ENCODE measurements around the gene ENAH.

Gene ENAH

GRCh38 chr1:225506727-225507126 is 146.2 kb downstream of the ENAH start:
- no peaks in the 10 kb centered on the region for H3K9me2 ChIP-seq (replicated peaks; ENCODE audit: low read depth, low read length)
- H2AFZ ChIP-seq (ENCODE audit: low read length) = no peak overlapping the region
- H3F3A ChIP-seq (ENCODE audit: low read depth) = no peaks in the 10 kb centered on the region
- no peak overlapping the region for H3K4me3 ChIP-seq (ENCODE audit: low read length, poor library complexity, severe bottlenecking)
- H4K20me1 ChIP-seq (ENCODE audit: insufficient read depth, low read length, poor library complexity, severe bottlenecking) = no peaks in the 10 kb centered on the region
- no peaks in the 10 kb centered on the region for H3K9me3 ChIP-seq (ENCODE audit: insufficient read depth, low read depth, low read length)
- no peaks in the 10 kb centered on the region for H3K79me2 ChIP-seq (ENCODE audit: insufficient read depth, low read length)
- H3K4me1 ChIP-seq (ENCODE audit: insufficient read depth, low read length, poor library complexity, severe bottlenecking) = no peaks in the 10 kb centered on the region
- peaks cover 6% of the 10 kb centered on the region; the same call in 1 of the 2 replicates for H3K36me3 ChIP-seq (ENCODE audit: insufficient read depth, low read length)
- H3K9ac ChIP-seq (ENCODE audit: low read depth, low read length, poor library complexity, severe bottlenecking) = no peak overlapping the region
- no peak overlapping the region for H3K4me2 ChIP-seq (ENCODE audit: low read depth, low read length, poor library complexity, severe bottlenecking)
- no peak for TF ChIP-seq EZH2phosphoT487 (IDR thresholded peaks at IDR 0.05; ENCODE audit: borderline replicate concordance)
- no peak for TF ChIP-seq CTCF (conservative IDR thresholded peaks at IDR 0.05; ENCODE audit: low read length)
- H3K27me3 ChIP-seq (ENCODE audit: insufficient read depth, low read length, poor library complexity, severe bottlenecking) = no peaks in the 10 kb centered on the region

- Histone ChIP-seq H3K9me2 (replicated peaks; ENCODE audit: low read depth, low read length) (no peaks in the 10 kb centered on the region), H3K36me3 (ENCODE audit: insufficient read depth, low read length) (peaks cover 6% of the 10 kb centered on the region; the same call in 1 of the 2 replicates), H4K20me1 (ENCODE audit: insufficient read depth, low read length, poor library complexity, severe bottlenecking) (no peaks in the 10 kb centered on the region), H3K27me3 (ENCODE audit: insufficient read depth, low read length, poor library complexity, severe bottlenecking) (no peaks in the 10 kb centered on the region), H3K79me2 (ENCODE audit: insufficient read depth, low read length) (no peaks in the 10 kb centered on the region), H3K4me3 (ENCODE audit: low read length, poor library complexity, severe bottlenecking) (no peak overlapping the region), H3K9me3 (ENCODE audit: insufficient read depth, low read depth, low read length) (no peaks in the 10 kb centered on the region), H3K4me1 (ENCODE audit: insufficient read depth, low read length, poor library complexity, severe bottlenecking) (no peaks in the 10 kb centered on the region), H2AFZ (ENCODE audit: low read length) (no peak overlapping the region), H3F3A (ENCODE audit: low read depth) (no peaks in the 10 kb centered on the region), H3K9ac (ENCODE audit: low read depth, low read length, poor library complexity, severe bottlenecking) (no peak overlapping the region), H3K4me2 (ENCODE audit: low read depth, low read length, poor library complexity, severe bottlenecking) (no peak overlapping the region)
- TF ChIP-seq EZH2phosphoT487 (IDR thresholded peaks at IDR 0.05; ENCODE audit: borderline replicate concordance) (no peak), CTCF (conservative IDR thresholded peaks at IDR 0.05; ENCODE audit: low read length) (no peak)
Observed at GRCh38 chr1:225504776-225505175, 148.1 kb downstream of the ENAH start.

GRCh38 chr1:225500624-225501192 is 152.2 kb downstream of the ENAH start:
- H4K20me1 ChIP-seq (ENCODE audit: insufficient read depth, low read length, poor library complexity, severe bottlenecking) = no peaks in the 10 kb centered on the region
- no peak for TF ChIP-seq EZH2phosphoT487 (IDR thresholded peaks at IDR 0.05; ENCODE audit: borderline replicate concordance)
- TF ChIP-seq CTCF (conservative IDR thresholded peaks at IDR 0.05; ENCODE audit: low read length) = no peak
- no peak overlapping the region for H3K9ac ChIP-seq (ENCODE audit: low read depth, low read length, poor library complexity, severe bottlenecking)
- H3K9me2 ChIP-seq (replicated peaks; ENCODE audit: low read depth, low read length) = no peaks in the 10 kb centered on the region
- no peaks in the 10 kb centered on the region for H3K27me3 ChIP-seq (ENCODE audit: insufficient read depth, low read length, poor library complexity, severe bottlenecking)
- no peak overlapping the region for H2AFZ ChIP-seq (ENCODE audit: low read length)
- H3K4me2 ChIP-seq (ENCODE audit: low read depth, low read length, poor library complexity, severe bottlenecking) = no peak overlapping the region
- no peaks in the 10 kb centered on the region for H3K4me1 ChIP-seq (ENCODE audit: insufficient read depth, low read length, poor library complexity, severe bottlenecking)
- H3F3A ChIP-seq (ENCODE audit: low read depth) = no peaks in the 10 kb centered on the region
- no peaks in the 10 kb centered on the region for H3K9me3 ChIP-seq (ENCODE audit: insufficient read depth, low read depth, low read length)
- no peaks in the 10 kb centered on the region for H3K79me2 ChIP-seq (ENCODE audit: insufficient read depth, low read length)
- no peak overlapping the region for H3K4me3 ChIP-seq (ENCODE audit: low read length, poor library complexity, severe bottlenecking)
- H3K36me3 ChIP-seq (ENCODE audit: insufficient read depth, low read length) = peaks cover 4% of the 10 kb centered on the region; the same call in 1 of the 2 replicates
